Spleen (tissue), 11 donors: Measurements from ENCODE around the gene R3HDML. TPM values are rescaled to one million over a fixed set of nuclear protein-coding genes. Genes with fewer than 3 reads are reported as not detected.

Experiments used
- DNase-seq: peaks from one replicate; pipeline ENCODE4 v3.0.0-alpha.2; 2020
- H3K27ac ChIP-seq, 8 donors: fragments of 200-600 bp; sonication (generic) in 7 of 8; 1 replicate in 4 of 8; 2 replicates in 4 of 8; pipeline versions ENCODE4 v1.5.0 to v1.8.0; 2016 to 2021; ENCODE audit warnings: inconsistent platforms in 4 of 8, mild to moderate bottlenecking in 4 of 8, moderate library complexity in 1 of 8
- H3K27me3 ChIP-seq, 7 donors: fragments of 200-600 bp; sonication (generic) in 6 of 7; replicated peaks in 1 of 7; 1 replicate in 4 of 7; 2 replicates in 3 of 7; pipeline versions ENCODE4 v1.5.0 to v1.8.0; 2016 to 2021; ENCODE audit warnings: inconsistent platforms in 3 of 7, mild to moderate bottlenecking in 1 of 7
- H3K36me3 ChIP-seq, 6 donors: fragments of 200-600 bp; sonication (generic) in 5 of 6; 1 replicate in 4 of 6; 2 replicates in 2 of 6; pipeline versions ENCODE4 v1.5.0 to v1.8.0; 2016 to 2021; ENCODE audit warnings: inconsistent platforms in 2 of 6
- H3K4me1 ChIP-seq, 6 donors: fragments of 200-600 bp; sonication (generic) in 5 of 6; 1 replicate in 3 of 6; 2 replicates in 3 of 6; pipeline versions ENCODE4 v1.5.0 to v1.8.0; 2016 to 2021; ENCODE audit warnings: inconsistent platforms in 3 of 6
- H3K4me3 ChIP-seq, 8 donors: fragments of 200-600 bp; sonication (generic) in 7 of 8; 1 replicate in 4 of 8; 2 replicates in 4 of 8; pipeline versions ENCODE4 v1.5.0 to v1.8.0; 2016 to 2021; ENCODE audit warnings: inconsistent platforms in 4 of 8, mild to moderate bottlenecking in 4 of 8, moderate library complexity in 2 of 8
- H3K9me3 ChIP-seq, 8 donors: fragments of 200-600 bp; sonication (generic) in 7 of 8; 1 replicate in 4 of 8; 2 replicates in 4 of 8; pipeline versions ENCODE4 v1.5.0 to v1.8.0; 2016 to 2021; ENCODE audit warnings: inconsistent platforms in 4 of 8
- CTCF ChIP-seq, 11 experiments: fragments of 200-600 bp in 7 of 11; fragments of 450-650 bp in 4 of 11; sonication (generic) in 4 of 11; IDR thresholded peaks in 8 of 11; conservative IDR thresholded peaks in 3 of 11; 1 replicate in 7 of 11; 2 replicates in 4 of 11; pipeline versions ENCODE4 v1.4.0 to v1.8.0; 2016 to 2021; ENCODE audit warnings: antibody characterized with exemption in 11 of 11, inconsistent platforms in 4 of 11, mild to moderate bottlenecking in 1 of 11
- POLR2A ChIP-seq, 3 donors: fragments of 450-650 bp; IDR thresholded peaks; one replicate each; pipeline ENCODE4 v1.5.1; 2017; ENCODE audit warnings: antibody characterized with exemption in 3 of 3, mild to moderate bottlenecking in 1 of 3
- POLR2AphosphoS5 ChIP-seq, 3 donors: sonication (generic); formaldehyde crosslinking; IDR thresholded peaks; one replicate each; pipeline ENCODE4 v1.5.1; 2017; ENCODE audit warnings: antibody characterized with exemption in 3 of 3
- WGBS, 5 donors: extraction: QIAGEN DNeasy Blood & Tissue Kit in 3 of 5; methylation state at CpG; one replicate each; pipeline versions ENCODE4 v1.1.5 to v1.1.7; 2013 to 2018; 5-methylcytosine and 5-hydroxymethylcytosine counted together
- intact Hi-C: fragments of 100-400 bp; cut with DNase I; formaldehyde crosslinking; loops from one replicate; pipeline ENCODE4 v1.15.0; 2023; ENCODE audit warnings: low total_unique reads
- polyA plus RNA-seq, 3 donors: library from polyadenylated mRNA; stranded (reverse); fragments of 200-250 nt; gene quantifications; one replicate each; pipeline ENCODE4 v1.2.1, GENCODE V29; 2013
- total RNA-seq, 7 donors: library from RNA; depleted of rRNA in 3 of 7; stranded (reverse); fragments of >200 nt in 3 of 7; fragmentation: NEBNext Ultra II Directional in 4 of 7; extraction: Animal tissue kit (Norgen Biotek cat#: 25700) in 4 of 7; gene quantifications; one replicate each; pipeline versions ENCODE4 v1.1.0 to v1.2.1, GENCODE V29; 2016 to 2021
- donor health status: healthy with polysubstance abuse.
- donor health status: DM: no; HTN: no; CAD: no; lungs with moderate emphysema.
- donor health status: DM: no; HTN: no; CAD: no.
- donor health status: Bipolar disorder and iron deficiency.
- donor health status: healthy.
- donor health status: DM: no; HTN: no; CAD: no.
- donor health status: DM: yes; HTN: yes; CAD: no.

R3HDML gene
- total and polyA plus RNA-seq, 10 donors, result not detected

- intact Hi-C loops, result no loop called here
- WGBS, 5 donors, result 80 to 93% (median 90%) methylated on average over 4 of the region's 4 CpGs
- TF ChIP-seq CTCF (IDR thresholded peaks at IDR 0.05 in 8 of 11, conservative IDR thresholded peaks at IDR 0.05 in 3 of 11), result no peak
- TF ChIP-seq POLR2A (IDR thresholded peaks at IDR 0.05), result no peak
- no peak for TF ChIP-seq POLR2AphosphoS5 (IDR thresholded peaks at IDR 0.05)
Measured at GRCh38 chr20:44328428-44328827, 8.4 kb upstream of the R3HDML start.

GRCh38 chr20:44331201-44331600 lies 5.6 kb upstream of the R3HDML start:
- 87 to 96% (median 89%) methylated on average over 2 of the region's 2 CpGs for WGBS, 5 donors
- H3K9me3 ChIP-seq, result no peaks in the 10 kb centered on the region
- H3K27me3 ChIP-seq, result peaks cover 0 to 55% (median 6%) of the 10 kb centered on the region in 7 donors
- no peaks in the 10 kb centered on the region for H3K36me3 ChIP-seq
- no peak overlapping the region for H3K4me3 ChIP-seq
- no peak overlapping the region for H3K27ac ChIP-seq
- TF ChIP-seq POLR2A (IDR thresholded peaks at IDR 0.05) (no peak), CTCF (IDR thresholded peaks at IDR 0.05 in 8 of 11, conservative IDR thresholded peaks at IDR 0.05 in 3 of 11) (no peak), POLR2AphosphoS5 (IDR thresholded peaks at IDR 0.05) (no peak)
- no peak for DNase-seq
- H3K4me1 ChIP-seq, result peaks cover 0 to 10% (median 7%) of the 10 kb centered on the region in 6 donors
- intact Hi-C loops, result no loop called here

More at GRCh38 chr20:44328428-44328827, 8.4 kb upstream of the R3HDML start:
- no peak overlapping the region for H3K4me3 ChIP-seq
- H3K27ac ChIP-seq, result no peak overlapping the region
- DNase-seq, result no peak
- no peaks in the 10 kb centered on the region for H3K36me3 ChIP-seq
- peaks cover 0 to 11% (median 7%) of the 10 kb centered on the region in 6 donors for H3K4me1 ChIP-seq
- H3K27me3 ChIP-seq, result peaks cover 0 to 45% (median 6%) of the 10 kb centered on the region in 7 donors
- no peaks in the 10 kb centered on the region for H3K9me3 ChIP-seq

GRCh38 chr20:44334306-44334705 lies 2.5 kb upstream of the R3HDML start:
- TF ChIP-seq POLR2A (IDR thresholded peaks at IDR 0.05) (no peak), CTCF (IDR thresholded peaks at IDR 0.05 in 8 of 11, conservative IDR thresholded peaks at IDR 0.05 in 3 of 11) (no peak), POLR2AphosphoS5 (IDR thresholded peaks at IDR 0.05) (no peak)
- Histone ChIP-seq H3K36me3 (no peaks in the 10 kb centered on the region), H3K4me1 (no peaks in the 10 kb centered on the region), H3K27me3 (peaks cover 0 to 54% (median 3%) of the 10 kb centered on the region in 7 donors), H3K9me3 (no peaks in the 10 kb centered on the region), H3K27ac (no peak overlapping the region), H3K4me3 (no peak overlapping the region)
- no peak for DNase-seq
- WGBS, 5 donors, result 44 to 66% (median 57%) methylated on average over 6 to 8 of the region's 8 CpGs
- intact Hi-C loops, result no loop called here

- Histone ChIP-seq H3K4me3 (no peak overlapping the region), H3K27ac (no peak overlapping the region), H3K4me1 (no peaks in the 10 kb centered on the region), H3K9me3 (no peaks in the 10 kb centered on the region), H3K36me3 (no peaks in the 10 kb centered on the region), H3K27me3 (peaks cover 0 to 51% (median 3%) of the 10 kb centered on the region in 7 donors)
- TF ChIP-seq POLR2AphosphoS5 (IDR thresholded peaks at IDR 0.05), result no peak
- no peak for TF ChIP-seq POLR2A (IDR thresholded peaks at IDR 0.05)
- no peak for TF ChIP-seq CTCF (IDR thresholded peaks at IDR 0.05 in 8 of 11, conservative IDR thresholded peaks at IDR 0.05 in 3 of 11)
- intact Hi-C loops, result no loop called here
- WGBS, 5 donors, result 74 to 92% (median 89%) methylated on average over 4 of the region's 4 CpGs
- no peak for DNase-seq
Measured at GRCh38 chr20:44334709-44335108, 2.1 kb upstream of the R3HDML start.
